Measurements from ENCODE around the gene KCNT2.

The KCNT2 gene

GRCh38 chr1:196180847-196181593 lies 427.2 kb downstream of the KCNT2 start:
- TF ChIP-seq POLR2A (IDR thresholded peaks at IDR 0.05; ENCODE audit: low read depth, low read length) (no peak), POLR2AphosphoS5 (IDR thresholded peaks at IDR 0.05; ENCODE audit: low read depth, low read length) (no peak), POU2F2 (IDR thresholded peaks at IDR 0.05; ENCODE audit: low read depth, low read length) (no peak), TAF1 (IDR thresholded peaks at IDR 0.05; ENCODE audit: low read depth, low read length) (no peak), PAX5 (IDR thresholded peaks at IDR 0.05; ENCODE audit: insufficient read depth, low read length, severe bottlenecking) (no peak), SPI1 (IDR thresholded peaks at IDR 0.05; ENCODE audit: low read depth, low read length) (no peak)
- DNase-seq (ENCODE audit: insufficient read length, low spot score) (no peak), FAIRE-seq (no peak)

GRCh38 chr1:196178083-196178635 lies 430.1 kb downstream of the KCNT2 start:
- DNase-seq (ENCODE audit: insufficient read length, low spot score): no peak

More at GRCh38 chr1:196178083-196178635, 430.1 kb downstream of the KCNT2 start:
- no peak for FAIRE-seq
- TF ChIP-seq POU2F2 (IDR thresholded peaks at IDR 0.05; ENCODE audit: low read depth, low read length) (no peak), POLR2A (IDR thresholded peaks at IDR 0.05; ENCODE audit: low read depth, low read length) (no peak), SPI1 (IDR thresholded peaks at IDR 0.05; ENCODE audit: low read depth, low read length) (no peak), POLR2AphosphoS5 (IDR thresholded peaks at IDR 0.05; ENCODE audit: low read depth, low read length) (no peak), PAX5 (IDR thresholded peaks at IDR 0.05; ENCODE audit: insufficient read depth, low read length, severe bottlenecking) (no peak), TAF1 (IDR thresholded peaks at IDR 0.05; ENCODE audit: low read depth, low read length) (no peak)
